ENCODE results near the gene FNDC3B.

DNA sequence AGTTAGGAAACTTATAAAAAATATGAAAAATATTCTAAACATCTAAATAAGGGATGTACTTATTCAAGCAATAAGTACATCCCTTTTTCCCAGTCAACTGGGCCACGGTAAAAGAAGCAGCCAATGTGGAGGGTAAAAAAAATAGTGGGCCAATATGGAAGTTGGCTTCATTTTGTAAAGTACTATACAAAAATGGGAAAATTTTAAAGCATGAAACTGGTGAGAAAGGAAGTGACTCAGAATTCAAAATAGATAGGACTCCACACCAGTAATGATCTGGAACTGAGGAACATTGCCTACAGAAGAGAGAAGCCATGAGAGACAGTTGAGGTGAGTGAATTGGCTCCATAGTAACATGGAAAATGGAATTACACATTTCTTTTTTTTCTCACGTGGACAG, 108.9 kb downstream of the FNDC3B start:
- TF ChIP-seq EGR1 (IDR thresholded peaks at IDR 0.05; ENCODE audit: low read depth in 2 of 2) (no peak), TAF1 (conservative IDR thresholded peaks at IDR 0.05) (no peak), RAD21 (IDR thresholded peaks at IDR 0.05) (no peak), JUND (IDR thresholded peaks at IDR 0.05) (no peak), GABPA (IDR thresholded peaks at IDR 0.05 in 1 of 2, conservative IDR thresholded peaks at IDR 0.05 in 1 of 2) (no peak), SP1 (IDR thresholded peaks at IDR 0.05) (no peak), YY1 (IDR thresholded peaks at IDR 0.05) (no peak)
- TF ChIP-seq, protein P1, sequence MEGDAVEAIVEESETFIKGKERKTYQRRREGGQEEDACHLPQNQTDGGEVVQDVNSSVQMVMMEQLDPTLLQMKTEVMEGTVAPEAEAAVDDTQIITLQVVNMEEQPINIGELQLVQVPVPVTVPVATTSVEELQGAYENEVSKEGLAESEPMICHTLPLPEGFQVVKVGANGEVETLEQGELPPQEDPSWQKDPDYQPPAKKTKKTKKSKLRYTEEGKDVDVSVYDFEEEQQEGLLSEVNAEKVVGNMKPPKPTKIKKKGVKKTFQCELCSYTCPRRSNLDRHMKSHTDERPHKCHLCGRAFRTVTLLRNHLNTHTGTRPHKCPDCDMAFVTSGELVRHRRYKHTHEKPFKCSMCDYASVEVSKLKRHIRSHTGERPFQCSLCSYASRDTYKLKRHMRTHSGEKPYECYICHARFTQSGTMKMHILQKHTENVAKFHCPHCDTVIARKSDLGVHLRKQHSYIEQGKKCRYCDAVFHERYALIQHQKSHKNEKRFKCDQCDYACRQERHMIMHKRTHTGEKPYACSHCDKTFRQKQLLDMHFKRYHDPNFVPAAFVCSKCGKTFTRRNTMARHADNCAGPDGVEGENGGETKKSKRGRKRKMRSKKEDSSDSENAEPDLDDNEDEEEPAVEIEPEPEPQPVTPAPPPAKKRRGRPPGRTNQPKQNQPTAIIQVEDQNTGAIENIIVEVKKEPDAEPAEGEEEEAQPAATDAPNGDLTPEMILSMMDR (IDR thresholded peaks at IDR 0.05; ENCODE audit: low read depth, low read length, missing input control), result no peak
- TF ChIP-seq, protein P2, sequence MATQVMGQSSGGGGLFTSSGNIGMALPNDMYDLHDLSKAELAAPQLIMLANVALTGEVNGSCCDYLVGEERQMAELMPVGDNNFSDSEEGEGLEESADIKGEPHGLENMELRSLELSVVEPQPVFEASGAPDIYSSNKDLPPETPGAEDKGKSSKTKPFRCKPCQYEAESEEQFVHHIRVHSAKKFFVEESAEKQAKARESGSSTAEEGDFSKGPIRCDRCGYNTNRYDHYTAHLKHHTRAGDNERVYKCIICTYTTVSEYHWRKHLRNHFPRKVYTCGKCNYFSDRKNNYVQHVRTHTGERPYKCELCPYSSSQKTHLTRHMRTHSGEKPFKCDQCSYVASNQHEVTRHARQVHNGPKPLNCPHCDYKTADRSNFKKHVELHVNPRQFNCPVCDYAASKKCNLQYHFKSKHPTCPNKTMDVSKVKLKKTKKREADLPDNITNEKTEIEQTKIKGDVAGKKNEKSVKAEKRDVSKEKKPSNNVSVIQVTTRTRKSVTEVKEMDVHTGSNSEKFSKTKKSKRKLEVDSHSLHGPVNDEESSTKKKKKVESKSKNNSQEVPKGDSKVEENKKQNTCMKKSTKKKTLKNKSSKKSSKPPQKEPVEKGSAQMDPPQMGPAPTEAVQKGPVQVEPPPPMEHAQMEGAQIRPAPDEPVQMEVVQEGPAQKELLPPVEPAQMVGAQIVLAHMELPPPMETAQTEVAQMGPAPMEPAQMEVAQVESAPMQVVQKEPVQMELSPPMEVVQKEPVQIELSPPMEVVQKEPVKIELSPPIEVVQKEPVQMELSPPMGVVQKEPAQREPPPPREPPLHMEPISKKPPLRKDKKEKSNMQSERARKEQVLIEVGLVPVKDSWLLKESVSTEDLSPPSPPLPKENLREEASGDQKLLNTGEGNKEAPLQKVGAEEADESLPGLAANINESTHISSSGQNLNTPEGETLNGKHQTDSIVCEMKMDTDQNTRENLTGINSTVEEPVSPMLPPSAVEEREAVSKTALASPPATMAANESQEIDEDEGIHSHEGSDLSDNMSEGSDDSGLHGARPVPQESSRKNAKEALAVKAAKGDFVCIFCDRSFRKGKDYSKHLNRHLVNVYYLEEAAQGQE (IDR thresholded peaks at IDR 0.05), result no peak
- TF ChIP-seq, protein P3, sequence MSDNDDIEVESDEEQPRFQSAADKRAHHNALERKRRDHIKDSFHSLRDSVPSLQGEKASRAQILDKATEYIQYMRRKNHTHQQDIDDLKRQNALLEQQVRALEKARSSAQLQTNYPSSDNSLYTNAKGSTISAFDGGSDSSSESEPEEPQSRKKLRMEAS (IDR thresholded peaks at IDR 0.05), result no peak
- TF ChIP-seq, protein P4, sequence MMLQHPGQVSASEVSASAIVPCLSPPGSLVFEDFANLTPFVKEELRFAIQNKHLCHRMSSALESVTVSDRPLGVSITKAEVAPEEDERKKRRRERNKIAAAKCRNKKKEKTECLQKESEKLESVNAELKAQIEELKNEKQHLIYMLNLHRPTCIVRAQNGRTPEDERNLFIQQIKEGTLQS (IDR thresholded peaks at IDR 0.05), result no peak

Data from liver (tissue), 3 donors.